ENCODE data around the gene CEND1.

DNA sequence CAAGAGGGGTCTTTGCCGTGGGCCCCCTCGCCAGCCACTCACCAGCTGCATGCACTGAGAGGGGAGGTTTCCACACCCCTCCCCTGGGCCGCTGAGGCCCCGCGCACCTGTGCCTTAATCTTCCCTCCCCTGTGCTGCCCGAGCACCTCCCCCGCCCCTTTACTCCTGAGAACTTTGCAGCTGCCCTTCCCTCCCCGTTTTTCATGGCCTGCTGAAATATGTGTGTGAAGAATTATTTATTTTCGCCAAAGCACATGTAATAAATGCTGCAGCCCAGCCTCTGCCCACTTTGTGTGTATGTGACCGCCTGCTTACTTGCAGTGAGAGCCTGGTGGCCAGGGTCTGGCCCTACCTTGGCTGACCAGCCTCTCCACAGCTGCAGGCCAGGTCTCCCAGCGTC lies 35.1 kb upstream of the CEND1 start:
- TF ChIP-seq, protein P1, sequence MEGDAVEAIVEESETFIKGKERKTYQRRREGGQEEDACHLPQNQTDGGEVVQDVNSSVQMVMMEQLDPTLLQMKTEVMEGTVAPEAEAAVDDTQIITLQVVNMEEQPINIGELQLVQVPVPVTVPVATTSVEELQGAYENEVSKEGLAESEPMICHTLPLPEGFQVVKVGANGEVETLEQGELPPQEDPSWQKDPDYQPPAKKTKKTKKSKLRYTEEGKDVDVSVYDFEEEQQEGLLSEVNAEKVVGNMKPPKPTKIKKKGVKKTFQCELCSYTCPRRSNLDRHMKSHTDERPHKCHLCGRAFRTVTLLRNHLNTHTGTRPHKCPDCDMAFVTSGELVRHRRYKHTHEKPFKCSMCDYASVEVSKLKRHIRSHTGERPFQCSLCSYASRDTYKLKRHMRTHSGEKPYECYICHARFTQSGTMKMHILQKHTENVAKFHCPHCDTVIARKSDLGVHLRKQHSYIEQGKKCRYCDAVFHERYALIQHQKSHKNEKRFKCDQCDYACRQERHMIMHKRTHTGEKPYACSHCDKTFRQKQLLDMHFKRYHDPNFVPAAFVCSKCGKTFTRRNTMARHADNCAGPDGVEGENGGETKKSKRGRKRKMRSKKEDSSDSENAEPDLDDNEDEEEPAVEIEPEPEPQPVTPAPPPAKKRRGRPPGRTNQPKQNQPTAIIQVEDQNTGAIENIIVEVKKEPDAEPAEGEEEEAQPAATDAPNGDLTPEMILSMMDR (IDR thresholded peaks at IDR 0.05; ENCODE audit: low read depth, low read length, poor library complexity, severe bottlenecking): no peak
- no peak for TF ChIP-seq EZH2phosphoT487 (IDR thresholded peaks at IDR 0.05; ENCODE audit: borderline replicate concordance, low read length)

All from DOHH2 (cell line).